K562 (cell line): ENCODE data around the gene CTDNEP1. TPM values are rescaled to one million over a fixed set of nuclear protein-coding genes. Genes with fewer than 3 reads are reported as not detected.

ENCODE experiments used
- GABPB1 ChIP-seq: sonication (generic); formaldehyde crosslinking; IDR thresholded peaks from 2 replicates; pipeline ENCODE4 v1.8.0; 2022; ENCODE audit warnings: mild to moderate bottlenecking, missing genetic modification reagents
- HNRNPL ChIP-seq: fragments of 200-400 bp; formaldehyde crosslinking; IDR thresholded peaks from 2 replicates; pipeline ENCODE4 v1.6.1; 2017; ENCODE audit warnings: low read depth, mild to moderate bottlenecking, low read length
- RB1 ChIP-seq: fragments of 450-650 bp; IDR thresholded peaks from 2 replicates; pipeline ENCODE4 v1.6.1; 2017; ENCODE audit warnings: low read depth, mild to moderate bottlenecking
- RCOR1 ChIP-seq, 2 experiments: IDR thresholded peaks; 2 replicates each; pipeline ENCODE4 v1.6.1; 2012; ENCODE audit warnings: low read depth in 2 of 2, low read length in 2 of 2, borderline replicate concordance in 1 of 2, improper control_type of control experiment in 1 of 2
- TARDBP ChIP-seq: fragments of 450-650 bp; IDR thresholded peaks from 2 replicates; pipeline ENCODE4 v1.6.1; 2016
- TEAD2 ChIP-seq: fragments of 450-650 bp; IDR thresholded peaks from 2 replicates; pipeline ENCODE4 v1.6.1; 2016; ENCODE audit warnings: missing genetic modification characterization, control low read depth, missing compliant biosample characterization
- ZNF644 ChIP-seq: fragments of 200-800 bp; sonication (Bioruptor generic); IDR thresholded peaks from 2 replicates; pipeline ENCODE4 v1.6.1; 2016; ENCODE audit warnings: low read depth, missing genetic modification characterization, missing compliant biosample characterization
- polyA plus RNA-seq, 8 experiments: library from polyadenylated mRNA; depleted of rRNA in 4 of 8; stranded (reverse) in 5 of 8; unstranded in 3 of 8; fragments of >200 nt; fragmentation: Nextera tagmentation in 2 of 8; fragmentation: Illumina TruSeq in 1 of 8; extraction: Ambion mirVana in 2 of 8; extraction: Trizol in 1 of 8; gene quantifications; 2 replicates each; pipeline versions ENCODE4 v1.2.1 to v1.2.3, GENCODE V29; 2011 to 2014; ENCODE audit warnings: inconsistent platforms in 1 of 8, missing spikeins in 1 of 8
- total RNA-seq, 7 experiments: library from RNA; depleted of rRNA in 6 of 7; stranded (reverse); fragments of >200 nt in 6 of 7; fragmentation: Illumina TruSeq in 2 of 7; extraction: Trizol in 2 of 7; gene quantifications; 2 replicates each; pipeline versions ENCODE4 v1.2.1 to v1.2.3, GENCODE V29; 2011 to 2021; ENCODE audit warnings: low replicate concordance in 1 of 7
- TF ChIP-seq, protein P1 (sequence below): sonication (generic); formaldehyde crosslinking; IDR thresholded peaks from 2 replicates; pipeline ENCODE4 v1.8.0; 2022; ENCODE audit warnings: mild to moderate bottlenecking, missing genetic modification reagents
- TF ChIP-seq, protein P2 (sequence below): fragments of 250-450 bp; sonication (Bioruptor Pico); IDR thresholded peaks from 2 replicates; pipeline ENCODE4 v1.5.0; 2021; ENCODE audit warnings: mild to moderate bottlenecking, moderate library complexity
- TF ChIP-seq, protein P3 (sequence below): fragments of 450-650 bp; formaldehyde crosslinking; IDR thresholded peaks from 2 replicates; pipeline ENCODE4 v1.4.0; 2020; ENCODE audit warnings: mild to moderate bottlenecking, moderate library complexity
- TF ChIP-seq, protein P4 (sequence below): fragments of 450-650 bp; IDR thresholded peaks from 2 replicates; pipeline ENCODE4 v1.6.1; 2017; ENCODE audit warnings: antibody characterized with exemption, mild to moderate bottlenecking
- TF ChIP-seq, protein P5 (sequence below): sonication (generic); formaldehyde crosslinking; IDR thresholded peaks from 2 replicates; pipeline ENCODE4 v1.8.0; 2022; ENCODE audit warnings: missing genetic modification reagents, mild to moderate bottlenecking, moderate library complexity, borderline replicate concordance

CTDNEP1 gene
- total and polyA plus RNA-seq, 9 of the 15 experiments (the other 6 are each of a cell fraction or from before 2014, with no cell fraction given): 10.7 to 150 (median 28.5) TPM

DNA sequence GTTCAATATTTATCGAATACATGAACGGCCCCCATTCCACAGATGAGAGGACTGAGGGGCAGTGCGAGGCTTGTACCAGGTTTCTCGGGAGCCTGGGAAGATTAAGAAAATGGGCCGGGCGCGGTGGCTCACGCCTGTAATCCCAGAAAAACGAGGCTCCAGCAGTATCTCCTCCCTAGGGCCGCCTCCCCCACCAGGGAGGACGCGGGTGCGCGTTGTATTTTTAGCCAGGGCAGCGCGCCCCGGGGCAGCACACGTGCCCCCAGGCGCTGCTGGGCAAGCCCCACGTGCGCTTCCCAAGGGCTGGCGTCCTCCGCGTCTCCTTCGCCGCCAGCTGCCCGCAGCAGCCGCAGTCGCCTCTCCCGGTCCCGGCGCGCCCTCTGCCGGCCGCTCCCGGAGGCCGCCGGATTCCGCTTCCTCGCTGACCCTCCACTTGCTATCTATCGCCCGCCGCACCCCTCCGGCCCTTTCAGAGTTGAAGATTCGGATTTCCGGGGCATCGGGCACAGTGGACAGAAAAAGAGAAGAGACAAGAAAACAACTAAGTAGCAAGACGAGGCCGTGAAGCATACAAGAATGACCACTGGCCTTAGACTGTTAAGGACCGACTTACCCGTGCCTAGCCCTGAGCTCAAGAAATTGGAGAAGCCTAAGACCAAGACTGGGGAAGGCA is 44.8 kb upstream of the CTDNEP1 start (continued):
- TF ChIP-seq, protein P1, sequence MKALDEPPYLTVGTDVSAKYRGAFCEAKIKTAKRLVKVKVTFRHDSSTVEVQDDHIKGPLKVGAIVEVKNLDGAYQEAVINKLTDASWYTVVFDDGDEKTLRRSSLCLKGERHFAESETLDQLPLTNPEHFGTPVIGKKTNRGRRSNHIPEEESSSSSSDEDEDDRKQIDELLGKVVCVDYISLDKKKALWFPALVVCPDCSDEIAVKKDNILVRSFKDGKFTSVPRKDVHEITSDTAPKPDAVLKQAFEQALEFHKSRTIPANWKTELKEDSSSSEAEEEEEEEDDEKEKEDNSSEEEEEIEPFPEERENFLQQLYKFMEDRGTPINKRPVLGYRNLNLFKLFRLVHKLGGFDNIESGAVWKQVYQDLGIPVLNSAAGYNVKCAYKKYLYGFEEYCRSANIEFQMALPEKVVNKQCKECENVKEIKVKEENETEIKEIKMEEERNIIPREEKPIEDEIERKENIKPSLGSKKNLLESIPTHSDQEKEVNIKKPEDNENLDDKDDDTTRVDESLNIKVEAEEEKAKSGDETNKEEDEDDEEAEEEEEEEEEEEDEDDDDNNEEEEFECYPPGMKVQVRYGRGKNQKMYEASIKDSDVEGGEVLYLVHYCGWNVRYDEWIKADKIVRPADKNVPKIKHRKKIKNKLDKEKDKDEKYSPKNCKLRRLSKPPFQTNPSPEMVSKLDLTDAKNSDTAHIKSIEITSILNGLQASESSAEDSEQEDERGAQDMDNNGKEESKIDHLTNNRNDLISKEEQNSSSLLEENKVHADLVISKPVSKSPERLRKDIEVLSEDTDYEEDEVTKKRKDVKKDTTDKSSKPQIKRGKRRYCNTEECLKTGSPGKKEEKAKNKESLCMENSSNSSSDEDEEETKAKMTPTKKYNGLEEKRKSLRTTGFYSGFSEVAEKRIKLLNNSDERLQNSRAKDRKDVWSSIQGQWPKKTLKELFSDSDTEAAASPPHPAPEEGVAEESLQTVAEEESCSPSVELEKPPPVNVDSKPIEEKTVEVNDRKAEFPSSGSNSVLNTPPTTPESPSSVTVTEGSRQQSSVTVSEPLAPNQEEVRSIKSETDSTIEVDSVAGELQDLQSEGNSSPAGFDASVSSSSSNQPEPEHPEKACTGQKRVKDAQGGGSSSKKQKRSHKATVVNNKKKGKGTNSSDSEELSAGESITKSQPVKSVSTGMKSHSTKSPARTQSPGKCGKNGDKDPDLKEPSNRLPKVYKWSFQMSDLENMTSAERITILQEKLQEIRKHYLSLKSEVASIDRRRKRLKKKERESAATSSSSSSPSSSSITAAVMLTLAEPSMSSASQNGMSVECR (CRISPR knock-in tag): peak; percentile 71; the same call in 1 of the 2 replicates
- TF ChIP-seq, protein P2, sequence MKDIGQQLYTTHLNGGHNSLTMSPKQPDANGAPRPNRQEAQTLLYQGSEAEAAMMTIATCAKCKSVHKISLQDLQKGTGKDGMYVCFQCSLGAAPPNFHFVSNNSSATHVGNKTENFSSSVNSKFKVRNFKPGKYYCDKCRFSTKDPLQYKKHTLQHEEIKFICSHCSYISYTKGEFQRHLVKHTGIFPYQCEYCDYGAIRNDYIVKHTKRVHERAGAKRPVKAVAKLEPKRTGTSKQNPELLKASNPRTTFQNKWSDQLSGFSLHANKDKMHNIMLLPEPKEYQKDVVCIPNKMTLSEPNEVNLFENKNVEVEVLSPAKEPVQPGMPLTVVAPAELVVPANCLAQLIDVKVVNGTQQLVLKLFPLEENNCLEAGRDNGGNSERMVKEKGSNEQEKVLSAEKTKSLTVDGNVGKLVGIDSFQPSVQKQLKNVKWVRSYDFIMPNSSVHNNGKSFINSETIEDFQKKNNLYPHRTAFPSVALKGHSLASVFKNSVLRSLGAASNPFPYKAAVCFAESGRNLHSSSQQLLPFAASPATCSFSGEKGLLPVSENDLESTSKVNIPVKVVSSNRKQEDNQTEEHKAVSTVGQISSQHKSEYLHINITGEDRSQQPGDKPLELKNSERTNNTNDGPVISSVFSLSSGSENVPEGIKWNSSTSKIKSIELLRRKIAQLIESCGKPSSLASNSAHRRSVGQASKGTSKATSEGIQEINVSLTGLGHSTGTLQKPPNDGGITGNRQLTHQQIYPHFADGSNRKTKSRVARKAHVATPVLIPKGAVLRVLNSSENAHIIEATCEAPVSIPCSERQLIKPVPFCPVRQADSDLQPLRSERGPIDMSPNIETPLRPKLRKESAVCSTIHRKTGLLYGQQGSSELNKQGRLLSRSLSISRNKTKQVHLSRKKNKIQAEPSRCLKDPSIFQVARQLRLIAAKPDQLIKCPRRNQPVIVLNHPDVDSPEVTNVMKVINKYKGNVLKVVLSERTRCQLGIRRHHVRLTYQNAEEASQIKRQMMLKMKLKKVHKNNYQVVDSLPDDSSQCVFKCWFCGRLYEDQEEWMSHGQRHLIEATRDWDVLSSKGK (CRISPR knock-in tag): no peak
- TF ChIP-seq TEAD2 (tag): no peak
- TF ChIP-seq TARDBP: no peak
- TF ChIP-seq, protein P3, sequence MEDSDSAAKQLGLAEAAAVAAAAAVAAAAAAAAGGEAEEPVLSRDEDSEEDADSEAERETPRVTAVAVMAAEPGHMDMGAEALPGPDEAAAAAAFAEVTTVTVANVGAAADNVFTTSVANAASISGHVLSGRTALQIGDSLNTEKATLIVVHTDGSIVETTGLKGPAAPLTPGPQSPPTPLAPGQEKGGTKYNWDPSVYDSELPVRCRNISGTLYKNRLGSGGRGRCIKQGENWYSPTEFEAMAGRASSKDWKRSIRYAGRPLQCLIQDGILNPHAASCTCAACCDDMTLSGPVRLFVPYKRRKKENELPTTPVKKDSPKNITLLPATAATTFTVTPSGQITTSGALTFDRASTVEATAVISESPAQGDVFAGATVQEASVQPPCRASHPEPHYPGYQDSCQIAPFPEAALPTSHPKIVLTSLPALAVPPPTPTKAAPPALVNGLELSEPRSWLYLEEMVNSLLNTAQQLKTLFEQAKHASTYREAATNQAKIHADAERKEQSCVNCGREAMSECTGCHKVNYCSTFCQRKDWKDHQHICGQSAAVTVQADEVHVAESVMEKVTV (CRISPR knock-in tag): peak; percentile 81
- TF ChIP-seq, protein P4, sequence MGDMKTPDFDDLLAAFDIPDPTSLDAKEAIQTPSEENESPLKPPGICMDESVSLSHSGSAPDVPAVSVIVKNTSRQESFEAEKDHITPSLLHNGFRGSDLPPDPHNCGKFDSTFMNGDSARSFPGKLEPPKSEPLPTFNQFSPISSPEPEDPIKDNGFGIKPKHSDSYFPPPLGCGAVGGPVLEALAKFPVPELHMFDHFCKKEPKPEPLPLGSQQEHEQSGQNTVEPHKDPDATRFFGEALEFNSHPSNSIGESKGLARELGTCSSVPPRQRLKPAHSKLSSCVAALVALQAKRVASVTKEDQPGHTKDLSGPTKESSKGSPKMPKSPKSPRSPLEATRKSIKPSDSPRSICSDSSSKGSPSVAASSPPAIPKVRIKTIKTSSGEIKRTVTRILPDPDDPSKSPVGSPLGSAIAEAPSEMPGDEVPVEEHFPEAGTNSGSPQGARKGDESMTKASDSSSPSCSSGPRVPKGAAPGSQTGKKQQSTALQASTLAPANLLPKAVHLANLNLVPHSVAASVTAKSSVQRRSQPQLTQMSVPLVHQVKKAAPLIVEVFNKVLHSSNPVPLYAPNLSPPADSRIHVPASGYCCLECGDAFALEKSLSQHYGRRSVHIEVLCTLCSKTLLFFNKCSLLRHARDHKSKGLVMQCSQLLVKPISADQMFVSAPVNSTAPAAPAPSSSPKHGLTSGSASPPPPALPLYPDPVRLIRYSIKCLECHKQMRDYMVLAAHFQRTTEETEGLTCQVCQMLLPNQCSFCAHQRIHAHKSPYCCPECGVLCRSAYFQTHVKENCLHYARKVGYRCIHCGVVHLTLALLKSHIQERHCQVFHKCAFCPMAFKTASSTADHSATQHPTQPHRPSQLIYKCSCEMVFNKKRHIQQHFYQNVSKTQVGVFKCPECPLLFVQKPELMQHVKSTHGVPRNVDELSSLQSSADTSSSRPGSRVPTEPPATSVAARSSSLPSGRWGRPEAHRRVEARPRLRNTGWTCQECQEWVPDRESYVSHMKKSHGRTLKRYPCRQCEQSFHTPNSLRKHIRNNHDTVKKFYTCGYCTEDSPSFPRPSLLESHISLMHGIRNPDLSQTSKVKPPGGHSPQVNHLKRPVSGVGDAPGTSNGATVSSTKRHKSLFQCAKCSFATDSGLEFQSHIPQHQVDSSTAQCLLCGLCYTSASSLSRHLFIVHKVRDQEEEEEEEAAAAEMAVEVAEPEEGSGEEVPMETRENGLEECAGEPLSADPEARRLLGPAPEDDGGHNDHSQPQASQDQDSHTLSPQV: peak; percentile 82
- peak; percentile 83 for TF ChIP-seq RB1
- TF ChIP-seq, protein P5, sequence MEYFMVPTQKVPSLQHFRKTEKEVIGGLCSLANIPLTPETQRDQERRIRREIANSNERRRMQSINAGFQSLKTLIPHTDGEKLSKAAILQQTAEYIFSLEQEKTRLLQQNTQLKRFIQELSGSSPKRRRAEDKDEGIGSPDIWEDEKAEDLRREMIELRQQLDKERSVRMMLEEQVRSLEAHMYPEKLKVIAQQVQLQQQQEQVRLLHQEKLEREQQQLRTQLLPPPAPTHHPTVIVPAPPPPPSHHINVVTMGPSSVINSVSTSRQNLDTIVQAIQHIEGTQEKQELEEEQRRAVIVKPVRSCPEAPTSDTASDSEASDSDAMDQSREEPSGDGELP (CRISPR knock-in tag): peak; percentile 92
- no peak for TF ChIP-seq ZNF644 (tag)
- TF ChIP-seq GABPB1 (CRISPR knock-in tag): peak; percentile 35; the same call in 1 of the 2 replicates
- TF ChIP-seq HNRNPL: peak; percentile 93
- no peak for TF ChIP-seq RCOR1 (IDR thresholded peaks at IDR 0.05; ENCODE audit: borderline replicate concordance in 1 of 2, low read depth in 2 of 2, low read length in 2 of 2)
